OCI-LY7 (cell line): Measurements from ENCODE around the gene ZNF586.

Experiments used
- CTCF ChIP-seq: fragments of 200-600 bp; sonication (generic); conservative IDR thresholded peaks from 2 replicates; pipeline ENCODE4 v1.5.1; 2014; ENCODE audit warnings: mild to moderate bottlenecking, antibody characterized with exemption, low read length, moderate library complexity, mixed read lengths
- EZH2phosphoT487 ChIP-seq: fragments of 200-600 bp; sonication (generic); IDR thresholded peaks from 2 replicates; pipeline ENCODE4 v1.6.1; 2018; ENCODE audit warnings: low read depth, borderline replicate concordance, mild to moderate bottlenecking, mixed run types, antibody characterized with exemption, low read length, moderate library complexity, mixed read lengths

GRCh38 chr19:57755031-57755430, 14.4 kb upstream of the ZNF586 start:
- TF ChIP-seq EZH2phosphoT487 (no peak), CTCF (no peak)
